Activated CD8-positive, alpha-beta memory T cell treated with anti-CD3 and anti-CD28 coated beads, Interleukin-2, amount 50 U/mL, for 24 hours (primary cell): ENCODE results near the gene NNMT.
"Not testable (repeated sequence)": the region's sequence is repeated elsewhere in the genome, so short reads cannot be mapped to it uniquely, and the experiment has no call there.

Source experiments
- DNase-seq: peaks from one replicate; pipeline ENCODE4 v3.0.0-alpha.2; 2020; ENCODE audit errors: extremely low read depth

Gene NNMT

DNA sequence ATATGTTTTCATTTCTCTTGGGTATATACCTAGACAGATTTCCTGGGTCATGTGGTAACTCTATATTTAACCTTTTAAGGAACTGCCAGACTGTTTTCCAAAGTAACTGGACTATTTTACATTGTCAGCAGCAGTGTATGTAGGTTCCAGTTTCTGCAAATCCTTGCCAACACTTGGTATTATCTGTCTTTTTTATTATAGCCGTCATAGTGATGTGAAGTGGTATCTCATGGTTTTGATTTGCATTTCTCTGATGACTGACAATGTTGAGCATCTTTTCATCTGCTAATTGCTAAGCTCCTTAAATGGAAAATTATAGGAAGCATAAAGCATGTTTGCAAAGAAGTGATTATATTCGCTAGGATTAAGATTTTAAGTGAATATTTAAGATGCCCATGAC, 13.9 kb downstream of the NNMT start:
- DNase-seq, result no peak

DNA sequence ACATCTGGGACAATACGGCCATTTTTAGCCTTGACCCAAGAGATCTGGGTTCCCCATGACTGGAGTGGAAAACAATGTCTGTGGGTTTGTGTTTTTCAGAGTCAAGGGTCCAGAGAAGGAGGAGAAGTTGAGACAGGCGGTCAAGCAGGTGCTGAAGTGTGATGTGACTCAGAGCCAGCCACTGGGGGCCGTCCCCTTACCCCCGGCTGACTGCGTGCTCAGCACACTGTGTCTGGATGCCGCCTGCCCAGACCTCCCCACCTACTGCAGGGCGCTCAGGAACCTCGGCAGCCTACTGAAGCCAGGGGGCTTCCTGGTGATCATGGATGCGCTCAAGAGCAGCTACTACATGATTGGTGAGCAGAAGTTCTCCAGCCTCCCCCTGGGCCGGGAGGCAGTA, 15.7 kb downstream of the NNMT start:
- DNase-seq, result no peak

DNA sequence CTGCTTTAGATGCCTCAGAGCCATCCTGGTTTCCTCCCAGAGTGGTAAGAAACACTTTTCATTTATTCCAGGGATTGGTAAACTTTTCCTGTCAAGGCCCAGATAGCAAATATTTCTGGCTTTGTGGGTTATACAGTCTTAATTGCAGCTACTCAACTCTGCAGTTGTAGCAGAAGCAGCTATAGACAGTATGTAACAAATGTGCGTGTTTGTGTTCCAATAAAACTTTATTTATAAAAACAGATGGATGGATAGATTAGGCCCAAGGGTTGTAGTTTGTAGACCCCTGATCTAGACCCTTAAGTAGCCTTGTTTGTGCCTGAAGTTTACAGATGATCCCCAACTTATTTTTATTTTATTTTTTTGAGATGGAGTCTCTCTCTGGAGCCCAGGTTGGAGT, 17.9 kb downstream of the NNMT start:
- no peak for DNase-seq

DNA sequence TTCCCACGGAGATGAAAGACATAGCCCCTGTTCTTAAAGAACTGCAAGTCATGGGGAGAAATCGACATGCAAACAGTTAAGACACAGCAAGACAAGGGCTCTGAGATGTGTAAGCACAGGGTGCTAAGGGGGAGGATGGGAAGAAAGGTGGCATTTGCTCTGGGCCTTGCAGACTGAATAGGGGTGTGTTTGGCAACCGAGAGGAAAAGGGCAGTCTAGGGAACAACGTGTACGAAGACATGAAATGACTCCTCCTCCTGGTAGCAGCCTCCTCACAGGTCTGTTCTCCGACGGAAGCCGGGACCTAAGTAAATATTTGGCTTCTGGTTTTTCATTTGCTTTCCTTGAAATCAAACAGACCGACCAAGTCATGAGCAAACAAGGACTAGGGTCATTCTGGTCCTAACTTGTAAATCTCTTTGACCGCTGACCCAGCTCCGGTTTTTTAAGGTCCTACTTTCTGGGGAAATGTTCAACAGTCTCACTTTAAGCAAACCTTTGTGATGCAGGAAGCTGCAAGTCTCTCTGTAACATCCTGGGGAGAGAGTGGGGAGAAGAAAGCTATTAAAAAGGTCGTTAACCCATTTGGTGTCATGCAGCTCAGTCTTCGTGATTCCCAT, 19.7 kb downstream of the NNMT start:
- no peak for DNase-seq

- no peak for DNase-seq
Observed at GRCh38 chr11:114316980-114317786, 21.0 kb downstream of the NNMT start.

DNA sequence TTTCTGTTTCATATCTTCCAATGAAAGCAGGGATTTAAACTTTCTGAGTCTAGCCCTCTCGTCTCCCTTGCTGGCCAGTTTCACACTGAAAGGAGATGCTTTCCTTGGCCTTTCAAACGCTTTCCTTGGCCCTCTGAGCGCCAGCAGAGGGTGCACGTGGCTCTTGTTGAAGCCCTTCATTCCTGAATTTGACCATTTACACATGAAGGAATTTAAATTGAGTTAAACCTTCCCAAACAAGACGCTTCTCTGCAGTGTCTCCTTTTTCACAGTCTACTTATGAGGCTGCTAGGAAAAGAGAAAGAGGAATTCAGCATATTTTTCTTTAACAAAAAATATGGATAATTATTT, 21.6 kb downstream of the NNMT start:
- DNase-seq, result no peak

GRCh38 chr11:114318361-114318760, 22.2 kb downstream of the NNMT start:
- DNase-seq, result no peak

GRCh38 chr11:114319716-114320328, 23.6 kb downstream of the NNMT start:
- no peak for DNase-seq

DNA sequence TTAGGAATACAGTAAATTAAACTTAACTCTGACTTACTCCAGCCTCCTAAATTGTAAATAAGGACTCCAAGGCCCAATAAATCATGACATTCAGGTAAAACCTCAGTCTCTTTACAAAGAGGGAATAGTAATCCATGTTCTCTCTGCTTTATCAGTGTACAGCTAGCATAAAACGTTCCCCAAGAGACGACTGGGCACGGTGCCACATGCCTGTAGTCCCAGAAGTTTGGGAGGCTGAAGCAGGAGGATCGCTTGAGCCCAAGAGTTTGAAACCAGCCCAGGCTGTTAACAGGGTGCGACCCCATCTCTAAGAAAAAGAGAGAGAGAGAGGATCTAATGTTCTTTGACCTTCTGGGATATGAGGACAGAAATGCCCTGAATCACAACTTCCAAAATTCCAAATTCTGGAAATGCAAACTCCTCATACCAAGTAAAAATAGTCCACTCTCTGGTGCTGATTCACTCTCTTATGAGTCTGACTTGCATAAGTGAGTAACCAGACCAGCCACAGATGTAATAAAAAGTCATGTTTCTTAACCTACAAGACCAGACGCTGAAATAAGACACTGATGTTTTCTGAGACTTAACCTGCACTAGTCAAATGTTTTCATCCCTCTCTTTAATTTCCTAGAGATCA, 25.5 kb downstream of the NNMT start:
- DNase-seq, result no peak

- no peak for DNase-seq
Observed at GRCh38 chr11:114322934-114323333, 26.7 kb downstream of the NNMT start.

DNA sequence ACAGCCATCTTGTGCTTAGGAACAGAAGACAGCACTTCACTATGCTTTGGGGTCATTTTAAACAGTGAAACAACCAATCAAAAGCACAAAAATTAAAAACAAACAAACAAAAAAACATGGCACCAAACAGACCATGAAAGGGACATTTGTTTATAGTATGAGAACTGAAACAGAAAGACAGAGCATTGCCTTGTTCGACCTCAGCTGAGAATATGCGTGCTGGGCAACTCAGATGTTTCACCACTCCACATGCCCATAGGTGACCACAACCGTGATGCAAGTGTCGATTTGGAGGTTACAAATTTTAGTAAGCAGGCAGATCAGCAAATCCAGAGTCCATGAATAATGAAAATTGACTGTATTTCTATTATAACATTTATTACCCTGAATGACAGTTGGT, 30.0 kb downstream of the NNMT start:
- no peak for DNase-seq

DNA sequence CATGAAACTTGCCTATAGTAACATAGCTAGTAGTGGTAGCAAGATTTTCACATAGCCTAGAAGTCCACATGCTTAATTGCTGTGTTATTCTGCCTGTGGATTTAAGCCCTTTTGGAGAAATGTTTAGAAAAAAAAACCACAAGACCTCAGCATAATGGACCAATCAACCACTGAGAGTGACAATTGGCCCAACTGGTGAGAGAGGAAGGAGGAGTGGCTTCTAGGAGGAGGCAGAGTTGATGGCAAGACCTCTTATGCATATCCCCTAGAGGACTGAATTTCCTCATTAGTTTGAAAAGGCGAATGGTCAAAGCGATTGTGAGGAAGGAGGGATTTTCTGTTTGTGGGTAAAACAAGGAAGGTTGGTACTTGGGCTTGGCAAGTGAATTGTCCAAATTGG, 30.6 kb downstream of the NNMT start:
- DNase-seq, result no peak

DNA sequence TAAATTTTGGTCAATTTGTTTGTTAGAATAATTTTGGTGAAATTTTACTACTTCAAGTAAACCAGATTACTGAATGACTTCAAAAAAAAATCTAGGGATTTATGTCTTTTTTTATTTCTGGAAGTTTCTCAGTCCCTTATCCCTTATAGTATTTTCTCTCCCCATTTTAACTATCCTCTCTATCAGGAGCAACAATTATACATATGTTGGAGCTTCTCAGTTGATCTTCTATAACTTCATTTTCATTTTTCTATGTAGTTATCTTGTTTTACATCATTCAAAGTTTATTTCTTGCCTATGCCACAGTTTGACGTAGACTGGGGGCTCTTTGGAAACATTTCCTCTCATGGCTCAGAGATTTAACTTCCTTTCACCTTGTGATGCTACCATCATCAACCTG, 34.2 kb downstream of the NNMT start:
- no peak for DNase-seq

GRCh38 chr11:114340311-114341131, 44.3 kb downstream of the NNMT start:
- DNase-seq, result no peak

- not testable (repeated sequence) for DNase-seq
Observed at GRCh38 chr11:114341667-114342066, 45.5 kb downstream of the NNMT start.

- DNase-seq, result no peak
Observed at GRCh38 chr11:114342476-114342875, 46.3 kb downstream of the NNMT start.

GRCh38 chr11:114343020-114343419, 46.8 kb downstream of the NNMT start:
- no peak for DNase-seq

DNA sequence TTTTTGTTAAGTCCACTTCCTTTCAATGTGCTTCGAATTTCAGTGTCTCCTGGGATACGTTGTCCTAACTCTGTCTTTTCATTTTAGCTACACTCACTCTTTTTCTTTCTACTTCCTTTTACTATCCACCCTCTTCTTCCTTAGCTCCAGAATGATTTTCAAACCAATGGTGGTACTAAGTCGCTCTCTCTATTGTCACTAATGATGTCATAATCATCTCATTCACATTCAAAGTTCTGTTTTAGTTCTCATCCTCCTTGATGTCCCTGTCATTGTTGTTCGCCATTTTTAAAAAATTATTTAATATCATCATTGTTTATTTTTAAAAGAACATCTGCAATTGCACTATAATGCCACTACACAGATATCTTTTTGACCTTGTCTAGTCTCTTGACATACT, 47.3 kb downstream of the NNMT start:
- DNase-seq, result no peak

DNA sequence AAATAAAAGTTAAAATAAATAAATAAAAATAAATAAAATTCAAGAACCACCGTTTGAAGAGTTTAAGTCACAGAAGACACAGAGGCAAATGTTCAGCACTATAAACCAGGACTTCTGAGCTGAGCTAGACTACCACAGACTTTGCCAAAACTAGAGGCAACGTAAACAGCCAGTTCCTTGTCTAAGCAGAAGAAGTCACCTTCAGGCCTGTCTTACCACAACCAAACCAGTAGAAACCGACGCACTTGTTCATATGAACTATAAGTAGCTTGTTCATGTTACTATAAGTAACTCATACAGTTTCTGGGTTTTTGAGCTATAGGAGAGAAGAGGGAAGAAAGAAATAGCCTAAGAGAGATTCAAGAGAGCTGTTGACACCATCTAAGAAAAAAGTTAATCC, 48.3 kb downstream of the NNMT start:
- DNase-seq, result no peak

- no peak for DNase-seq
Observed at GRCh38 chr11:114345575-114346222, 49.5 kb downstream of the NNMT start.

- no peak for DNase-seq
Observed at GRCh38 chr11:114346709-114347141, 50.5 kb downstream of the NNMT start.
